GM18909 (cell line): ENCODE measurements around the gene YPEL2.
"Not testable (repeated sequence)": the region's sequence is repeated elsewhere in the genome, so short reads cannot be mapped to it uniquely, and the experiment has no call there.

ENCODE experiments used
- ATAC-seq: cut with Tn5 transposase; IDR thresholded peaks from one replicate; pipeline ENCODE4 v1.9.1; 2021; ENCODE audit warnings: mild to moderate bottlenecking; ENCODE audit not compliant: unreplicated experiment, poor library complexity

YPEL2 gene, protein sequence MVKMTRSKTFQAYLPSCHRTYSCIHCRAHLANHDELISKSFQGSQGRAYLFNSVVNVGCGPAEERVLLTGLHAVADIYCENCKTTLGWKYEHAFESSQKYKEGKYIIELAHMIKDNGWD

DNA sequence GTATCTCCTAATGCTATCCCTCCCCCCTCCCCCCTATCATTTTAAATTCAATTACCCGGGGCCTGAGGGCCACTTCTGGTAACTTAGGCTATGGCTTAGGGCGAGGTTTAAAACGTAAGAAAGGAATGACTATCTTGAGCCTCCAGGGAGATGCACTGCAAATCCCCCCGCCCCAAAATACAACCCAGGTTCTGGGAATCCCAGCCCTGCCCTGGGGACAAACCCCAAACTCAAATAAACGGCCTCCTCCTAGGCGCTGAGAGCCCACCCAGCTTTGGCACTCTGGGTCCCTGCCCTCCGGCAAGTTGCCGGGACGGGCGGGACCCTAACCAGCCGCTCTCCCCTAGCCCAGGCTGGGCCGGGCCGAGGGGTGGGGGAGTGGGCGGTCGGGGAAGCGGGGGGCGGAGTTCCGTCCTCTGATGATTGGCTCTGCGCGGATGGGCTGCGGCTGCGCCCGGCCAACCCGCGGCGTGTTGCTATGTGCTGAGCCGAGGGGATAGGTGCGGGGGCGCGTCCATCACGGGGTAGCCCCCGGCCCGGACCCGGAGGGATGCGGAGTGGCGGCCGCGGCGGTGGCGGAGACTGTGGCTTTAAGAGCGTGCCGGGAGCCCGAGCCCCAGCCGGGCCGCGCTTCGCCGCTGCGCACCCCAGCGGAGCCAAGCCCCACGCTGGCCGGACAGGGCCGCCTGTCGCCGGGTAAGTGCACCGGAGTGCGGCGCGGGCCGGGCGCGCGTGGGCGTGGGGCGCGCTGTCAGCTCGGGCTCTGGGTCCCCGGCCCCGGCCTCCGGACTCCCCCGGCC lies at the start of gene YPEL2:
TSS of gene YPEL2 (plus strand) at position 527 of the 800 bp plus-strand sequence. CDS start 21,755 bp downstream, outside the sequence.
- peak; percentile 88 for ATAC-seq

DNA sequence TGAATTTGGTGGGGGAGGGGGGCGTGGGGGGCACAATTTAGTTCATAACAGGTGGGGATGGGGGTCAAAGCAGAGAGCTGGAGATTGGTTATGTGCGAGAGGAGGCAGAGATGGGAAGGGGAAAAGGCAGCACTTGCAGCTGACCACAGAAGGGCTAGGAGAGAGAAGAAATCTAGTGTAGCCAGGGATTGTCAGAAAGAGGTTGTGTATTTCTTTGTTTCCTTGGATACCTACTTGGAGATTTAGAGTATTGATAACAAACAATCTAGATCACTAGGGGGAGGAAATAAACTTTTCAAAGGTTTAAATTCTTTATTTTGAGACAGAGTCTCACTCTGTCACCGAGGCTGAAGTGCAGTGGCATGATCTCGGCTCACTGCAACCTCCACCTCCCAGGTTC lies 47.1 kb upstream of the YPEL2 start:
- ATAC-seq = no peak

DNA sequence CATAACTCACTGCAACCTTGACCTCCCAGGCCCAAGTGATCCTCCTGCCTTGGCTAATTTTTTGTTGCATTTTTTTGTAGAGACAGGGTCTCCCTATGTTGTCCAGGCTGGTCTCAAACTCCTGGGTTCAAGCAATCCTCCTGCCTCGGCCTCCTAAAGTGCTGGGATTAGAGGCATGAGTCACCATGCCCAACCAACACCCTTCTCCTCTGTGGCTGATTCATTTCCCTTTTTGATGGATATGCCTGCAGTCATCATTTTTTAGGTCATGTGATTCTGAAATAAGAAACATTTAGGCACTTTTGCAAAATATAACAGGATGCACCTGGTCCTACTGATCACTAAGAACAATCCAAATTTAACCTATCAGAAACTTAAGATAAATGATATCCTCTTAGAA lies 44.0 kb upstream of the YPEL2 start:
- ATAC-seq = no peak

DNA sequence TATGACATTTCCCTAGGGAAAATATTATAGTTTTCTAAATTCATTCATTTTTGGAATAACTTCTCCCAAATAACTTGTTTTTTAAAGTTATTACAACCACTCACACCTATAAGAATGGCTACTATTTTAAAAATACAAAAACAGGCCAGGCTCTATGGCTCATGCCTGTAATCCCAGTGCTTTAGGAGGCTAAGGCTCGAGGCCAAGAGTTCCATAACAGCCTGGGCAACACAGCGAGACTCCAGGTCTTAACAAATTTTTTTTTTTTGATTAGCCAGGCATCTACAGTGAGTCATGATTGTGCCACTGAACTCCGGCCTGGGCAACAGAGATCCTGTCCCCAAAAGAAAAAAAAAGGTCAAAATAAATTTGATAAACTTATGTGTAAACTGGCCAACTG lies 43.6 kb upstream of the YPEL2 start:
- no peak for ATAC-seq

DNA sequence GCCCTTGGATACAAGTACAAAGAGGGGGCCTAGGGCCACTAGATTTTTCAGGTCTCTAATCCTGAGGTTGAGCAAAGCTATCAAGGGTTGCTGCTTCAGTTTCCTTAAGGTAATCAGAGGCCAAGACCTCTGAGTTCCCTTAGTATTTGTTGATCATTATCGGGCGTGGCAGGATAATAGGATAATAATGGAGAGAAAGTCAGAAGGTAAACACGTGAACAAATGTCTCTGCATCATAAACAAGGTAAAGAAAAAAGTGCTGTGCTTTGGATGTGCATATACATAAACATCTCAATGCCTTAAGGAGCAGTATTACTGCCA lies 41.5 kb upstream of the YPEL2 start:
- ATAC-seq = no peak

DNA sequence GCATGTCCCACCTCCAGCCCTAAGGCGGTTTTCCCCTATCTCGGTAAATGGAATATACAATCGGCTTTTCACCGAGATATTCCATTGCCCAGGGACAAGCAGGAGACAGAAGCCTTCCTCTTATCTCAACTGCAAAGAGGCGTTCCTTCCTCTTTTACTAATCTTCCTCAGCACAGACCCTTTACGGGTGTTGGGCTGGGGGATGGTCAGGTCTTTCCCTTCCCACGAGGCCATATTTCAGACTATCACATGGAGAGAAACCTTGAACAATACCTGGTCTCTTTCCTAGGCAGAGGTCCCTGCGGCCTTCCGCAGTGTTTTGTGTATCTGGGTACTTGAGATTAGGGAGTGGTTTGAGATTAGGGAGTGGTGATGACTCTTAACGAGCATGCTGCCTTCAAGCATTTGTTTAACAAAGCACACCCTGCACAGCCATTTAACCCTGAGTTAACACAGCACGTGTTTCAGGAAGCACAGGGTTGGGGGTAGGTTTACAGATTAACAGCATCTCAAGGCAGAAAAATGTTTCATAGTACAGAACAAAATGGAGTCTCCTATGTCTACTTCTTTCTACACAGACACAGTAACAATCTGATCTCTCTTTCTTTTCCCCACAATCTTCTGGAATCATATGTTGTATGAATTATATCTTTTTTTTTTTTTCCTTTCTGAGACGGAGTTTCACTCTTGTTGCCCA lies 41.0 kb upstream of the YPEL2 start:
- ATAC-seq = not testable (repeated sequence)

DNA sequence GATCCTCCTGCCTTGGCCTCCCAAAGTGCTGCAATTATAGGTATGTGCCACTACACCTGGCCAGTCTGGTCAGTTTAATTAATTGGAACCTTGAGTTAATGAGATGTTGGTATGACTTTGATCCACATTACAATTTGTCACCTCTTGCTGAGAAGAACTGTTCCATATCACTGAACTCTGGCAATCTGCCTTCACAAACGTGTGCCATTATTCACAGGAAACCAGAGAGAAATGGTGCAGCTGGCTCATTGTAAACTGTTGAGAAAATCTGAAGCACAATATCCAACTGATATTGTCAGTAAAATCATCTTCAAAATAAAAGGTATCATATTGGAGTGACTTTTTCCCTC lies 39.3 kb upstream of the YPEL2 start:
- no peak for ATAC-seq

DNA sequence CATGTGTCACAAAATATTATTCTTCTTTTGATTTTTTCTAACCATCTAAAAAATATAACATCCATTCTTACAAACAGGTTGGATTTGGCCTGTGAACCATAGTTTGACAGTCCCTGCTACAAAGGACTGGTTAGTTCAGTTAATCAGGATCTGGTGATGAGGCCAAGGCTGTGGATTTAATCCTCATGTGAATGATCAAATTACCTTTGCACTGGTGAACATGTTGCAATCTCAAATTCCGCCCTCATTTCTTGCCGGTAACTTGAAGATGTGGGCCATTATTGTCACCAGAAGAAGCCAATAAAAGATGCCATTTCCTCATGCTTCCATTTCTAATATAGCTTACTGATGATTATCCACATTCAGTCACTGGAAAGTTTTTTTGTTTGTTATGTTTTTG lies 35.3 kb upstream of the YPEL2 start:
- no peak for ATAC-seq

DNA sequence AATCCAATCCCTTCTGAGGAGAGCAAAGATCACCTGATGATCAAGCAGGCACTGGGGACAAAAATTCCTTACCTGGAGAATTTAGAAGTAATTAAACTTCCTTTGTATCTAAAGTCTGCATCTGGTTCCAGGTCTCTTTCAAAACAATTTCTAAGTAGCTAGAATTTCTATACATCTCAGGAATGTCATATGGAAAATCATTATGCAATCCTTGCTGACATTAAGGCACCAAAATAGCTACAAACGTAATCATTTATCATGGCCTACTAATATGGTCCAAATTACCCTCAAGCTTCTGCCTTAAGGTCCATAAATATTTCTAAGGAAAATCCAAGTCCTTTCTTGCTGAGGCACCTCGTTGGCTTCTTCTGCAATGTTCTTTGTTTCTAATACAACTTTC lies 32.9 kb upstream of the YPEL2 start:
- no peak for ATAC-seq

DNA sequence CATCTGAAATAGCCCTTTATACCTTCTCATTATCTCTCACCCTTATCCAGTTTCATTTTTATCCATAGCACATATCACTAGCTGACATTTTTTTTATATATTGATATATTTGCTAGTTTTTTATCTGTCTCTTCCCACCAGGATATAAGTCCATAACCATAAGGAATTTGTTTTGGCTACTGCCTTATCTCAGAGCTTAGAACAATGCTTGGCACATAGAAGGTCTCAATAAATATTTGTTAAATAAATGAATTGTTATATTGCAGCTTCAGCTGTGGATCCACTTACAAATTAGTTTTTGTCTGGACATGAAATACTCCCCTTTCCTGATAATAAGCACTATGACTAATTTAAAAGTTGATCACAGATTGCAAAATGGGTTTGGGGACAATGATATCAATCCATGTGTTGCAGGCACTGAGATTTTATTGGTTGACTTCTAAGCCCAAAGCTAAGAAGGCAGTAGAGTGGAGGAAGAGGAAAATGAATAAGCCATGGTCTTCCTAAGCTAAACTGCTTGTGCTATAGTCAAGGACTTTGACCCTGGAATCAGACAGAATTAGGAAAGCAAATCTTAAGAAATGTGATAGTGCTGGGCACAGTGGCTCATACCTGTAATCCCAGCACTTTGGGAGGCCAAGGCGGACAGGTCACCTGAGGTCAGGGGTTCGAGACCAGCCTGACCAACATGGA lies 31.9 kb upstream of the YPEL2 start:
- ATAC-seq = no peak

DNA sequence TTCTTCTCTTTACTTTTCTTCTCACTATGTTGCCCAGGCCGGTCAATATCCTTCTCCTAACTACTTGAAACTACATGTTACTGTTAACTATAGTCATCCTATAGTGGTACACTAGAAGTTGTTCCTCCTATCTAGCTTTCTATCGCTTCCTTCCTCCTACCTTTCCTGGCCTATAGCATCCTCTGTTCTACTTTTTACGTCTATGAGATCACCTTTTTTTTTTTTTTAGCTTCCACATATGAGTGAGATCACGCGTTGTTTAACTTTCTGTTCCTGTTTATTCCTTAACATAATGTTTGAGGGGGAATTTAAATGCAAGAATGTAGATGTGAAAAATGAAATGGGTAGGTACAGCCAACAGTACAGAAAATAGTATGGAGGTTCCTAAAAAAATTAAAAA lies 30.5 kb upstream of the YPEL2 start:
- no peak for ATAC-seq

DNA sequence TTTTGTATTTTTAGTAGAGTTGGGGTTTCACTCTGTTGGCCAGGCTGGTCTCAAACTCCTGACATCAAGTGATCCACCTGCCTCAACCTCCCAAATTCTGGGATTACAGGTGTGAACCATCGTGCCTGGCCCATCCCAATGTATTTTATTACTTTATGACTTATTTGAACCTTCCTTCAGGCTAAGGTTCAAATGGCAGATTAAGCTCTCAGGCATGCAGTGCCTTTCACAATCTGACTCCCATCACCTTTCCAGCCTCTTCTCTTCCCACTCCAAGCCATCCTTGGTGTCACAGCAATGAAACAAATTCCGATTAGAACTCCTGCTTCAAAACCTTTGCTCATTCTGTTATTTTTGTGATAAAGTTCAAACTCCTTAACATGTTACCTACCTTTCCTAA lies 26.6 kb upstream of the YPEL2 start:
- ATAC-seq = no peak

DNA sequence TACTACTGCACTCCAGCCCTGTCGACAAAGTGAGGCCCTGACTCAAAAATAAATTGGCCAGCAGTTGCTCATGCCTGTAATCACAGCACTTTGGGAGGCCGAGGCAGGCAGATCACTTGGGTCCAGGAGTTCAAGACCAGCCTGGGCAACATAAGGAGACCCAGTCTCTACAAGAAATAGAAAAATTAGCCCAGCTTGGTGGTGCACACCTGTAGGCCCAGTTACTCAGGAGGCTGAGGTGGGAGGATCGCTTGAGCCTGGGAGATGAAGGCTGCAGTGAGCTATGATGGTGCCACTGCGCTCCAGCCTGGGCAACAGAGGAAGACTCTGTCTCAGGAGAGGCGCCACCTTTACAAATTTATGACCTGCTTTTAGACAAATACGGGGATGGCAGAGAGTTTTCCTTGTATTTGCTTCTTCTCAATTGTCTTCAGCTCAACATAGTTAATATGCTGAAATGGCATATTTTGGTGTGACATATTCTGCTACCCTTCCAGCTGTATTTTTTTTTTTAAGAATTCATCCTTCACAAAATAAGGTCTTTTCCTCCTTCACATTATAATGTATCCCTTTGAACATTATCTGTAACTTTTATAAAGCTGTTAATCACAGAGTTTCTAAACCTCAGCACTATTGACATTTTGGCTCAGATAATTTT lies 21.1 kb upstream of the YPEL2 start:
- no peak for ATAC-seq

DNA sequence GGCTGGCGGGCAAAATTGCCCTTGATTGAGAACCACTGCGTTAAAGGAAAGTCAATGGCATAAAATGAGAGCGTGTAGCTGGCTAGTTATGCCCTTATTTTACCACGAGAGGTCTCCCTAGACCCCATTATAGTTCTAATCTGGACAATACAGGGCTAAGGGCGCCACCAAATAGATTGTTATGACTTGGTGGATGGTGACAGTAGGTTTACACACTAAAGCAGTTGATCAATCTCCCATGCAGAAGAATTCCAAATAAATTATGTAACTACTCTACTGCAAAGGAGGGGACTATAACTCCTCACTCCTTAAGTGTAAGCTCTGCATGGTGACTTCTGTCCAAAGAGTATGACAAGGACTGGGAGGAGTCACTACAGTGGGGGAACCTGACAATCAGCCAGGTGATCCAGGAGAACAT lies 20.4 kb upstream of the YPEL2 start:
- ATAC-seq = no peak

DNA sequence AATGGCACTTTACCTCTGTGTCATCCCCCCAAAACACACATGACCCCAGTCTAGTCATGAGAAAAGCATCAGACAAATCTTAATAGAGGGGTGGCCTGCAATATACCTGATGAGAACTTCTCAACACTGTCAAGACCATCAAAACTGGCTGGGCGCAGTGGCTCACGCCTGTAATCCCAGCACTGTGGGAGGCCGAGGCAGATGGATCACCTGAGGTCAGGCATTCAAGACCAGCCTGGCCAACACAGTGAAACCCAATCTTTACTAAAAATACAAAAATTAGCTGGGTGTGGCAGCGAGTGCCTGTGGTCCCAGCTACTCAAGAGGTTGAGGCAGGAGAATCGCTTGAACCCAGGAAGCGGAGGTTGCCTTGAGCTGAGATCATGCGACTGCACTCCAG lies 19.9 kb upstream of the YPEL2 start:
- not testable (repeated sequence) for ATAC-seq

DNA sequence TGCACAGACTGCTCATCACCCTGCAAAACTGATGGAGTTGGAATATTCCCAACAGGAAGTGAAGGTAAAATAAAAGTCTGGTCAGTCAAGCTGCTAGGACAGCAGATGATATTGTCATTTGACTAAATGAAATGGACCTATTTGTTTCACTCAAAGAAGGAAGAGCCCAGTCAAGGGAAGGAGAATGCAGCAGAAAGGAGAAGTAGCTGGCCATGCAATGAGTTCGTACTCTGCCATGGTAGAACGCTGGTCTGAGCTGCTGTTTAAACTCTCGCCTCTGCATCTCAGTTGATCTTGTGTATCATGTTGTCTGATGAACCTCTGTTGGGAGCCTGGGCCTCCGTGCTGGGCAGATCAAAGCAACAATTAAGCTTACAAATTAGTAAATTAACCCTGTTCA lies 15.6 kb upstream of the YPEL2 start:
- ATAC-seq = no peak

DNA sequence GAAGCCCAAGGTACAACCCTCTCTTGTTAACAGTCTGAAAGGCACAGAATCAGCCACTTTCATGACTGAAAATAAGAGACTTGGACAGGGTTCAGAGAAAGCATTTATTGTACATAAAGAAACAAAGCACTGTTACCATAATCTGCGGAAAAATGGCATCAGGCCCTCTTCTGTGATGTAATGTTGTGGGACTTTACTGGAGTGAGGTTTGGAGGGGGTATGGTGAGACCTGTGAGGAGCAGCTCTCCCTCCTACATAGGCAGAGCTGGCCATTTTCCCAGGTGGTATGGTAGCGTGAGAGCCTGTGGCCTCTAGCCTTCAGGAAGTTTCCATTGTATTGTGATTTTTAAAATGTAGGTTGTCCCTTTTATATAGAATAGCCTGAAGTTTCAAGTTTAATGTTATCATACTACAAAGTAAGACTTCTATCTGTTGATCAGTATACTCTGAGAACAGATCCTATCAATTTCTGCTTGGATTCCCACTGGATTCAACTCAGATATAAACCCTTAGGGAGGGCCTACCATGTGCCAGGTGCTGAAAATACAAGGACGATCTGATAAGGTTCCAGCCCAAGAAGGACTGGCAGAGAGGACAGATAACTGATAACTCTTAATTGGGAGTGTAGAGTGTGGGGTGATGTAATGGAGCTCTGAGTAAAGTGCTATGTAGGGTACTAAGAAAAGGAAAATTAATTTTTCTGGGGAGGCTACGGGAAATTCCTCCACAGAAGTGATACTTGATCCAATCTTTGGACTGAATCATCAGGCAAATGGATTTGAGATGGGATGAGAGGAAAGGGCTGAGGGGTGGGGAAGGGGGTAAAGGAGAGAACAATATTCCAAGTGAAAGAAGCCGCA lies 4.1 kb upstream of the YPEL2 start:
- ATAC-seq = no peak

DNA sequence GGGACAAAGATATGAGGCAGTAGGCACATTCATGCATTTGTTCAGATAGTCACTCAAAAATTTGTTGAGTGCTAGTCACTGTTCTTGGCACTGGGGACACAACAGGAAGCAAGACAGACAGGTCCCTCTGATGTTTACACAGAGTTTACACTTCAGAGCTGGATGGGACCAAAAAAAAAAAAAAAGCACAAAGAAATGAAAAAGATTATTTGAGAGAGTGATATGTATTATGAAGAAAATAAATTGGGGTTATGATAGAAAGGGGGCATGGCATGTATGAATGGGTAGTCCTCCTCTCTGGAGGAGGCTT lies 3.5 kb upstream of the YPEL2 start:
- ATAC-seq = no peak

DNA sequence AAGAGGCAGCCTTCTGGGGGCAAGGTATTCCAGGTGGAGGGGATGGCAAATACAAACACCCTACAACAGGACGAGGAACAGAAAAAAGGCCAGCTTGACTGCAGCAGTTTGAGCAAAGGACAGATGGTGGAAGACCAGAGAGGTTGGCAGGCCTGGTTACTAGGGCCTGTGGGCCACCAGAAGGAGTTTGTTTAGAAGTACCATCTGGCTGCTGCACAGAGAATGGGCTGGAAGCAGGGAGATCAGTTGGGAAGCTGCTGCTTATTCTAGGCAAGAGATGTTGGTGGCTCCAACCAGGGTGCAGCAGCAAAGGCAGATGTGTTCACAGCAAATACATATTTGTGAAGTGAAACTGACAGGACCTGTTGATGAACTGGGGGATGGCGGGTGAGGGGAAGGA lies 2.9 kb upstream of the YPEL2 start:
- no peak for ATAC-seq
